ENCODE measurements around the gene HOXD1. TPM values are rescaled to one million over a fixed set of nuclear protein-coding genes. Genes with fewer than 3 reads are reported as not detected.

The HOXD1 gene
- total and polyA plus RNA-seq, 2 donors (not counting 1 experiment from before 2014, with no cell fraction given), result not detected

DNA sequence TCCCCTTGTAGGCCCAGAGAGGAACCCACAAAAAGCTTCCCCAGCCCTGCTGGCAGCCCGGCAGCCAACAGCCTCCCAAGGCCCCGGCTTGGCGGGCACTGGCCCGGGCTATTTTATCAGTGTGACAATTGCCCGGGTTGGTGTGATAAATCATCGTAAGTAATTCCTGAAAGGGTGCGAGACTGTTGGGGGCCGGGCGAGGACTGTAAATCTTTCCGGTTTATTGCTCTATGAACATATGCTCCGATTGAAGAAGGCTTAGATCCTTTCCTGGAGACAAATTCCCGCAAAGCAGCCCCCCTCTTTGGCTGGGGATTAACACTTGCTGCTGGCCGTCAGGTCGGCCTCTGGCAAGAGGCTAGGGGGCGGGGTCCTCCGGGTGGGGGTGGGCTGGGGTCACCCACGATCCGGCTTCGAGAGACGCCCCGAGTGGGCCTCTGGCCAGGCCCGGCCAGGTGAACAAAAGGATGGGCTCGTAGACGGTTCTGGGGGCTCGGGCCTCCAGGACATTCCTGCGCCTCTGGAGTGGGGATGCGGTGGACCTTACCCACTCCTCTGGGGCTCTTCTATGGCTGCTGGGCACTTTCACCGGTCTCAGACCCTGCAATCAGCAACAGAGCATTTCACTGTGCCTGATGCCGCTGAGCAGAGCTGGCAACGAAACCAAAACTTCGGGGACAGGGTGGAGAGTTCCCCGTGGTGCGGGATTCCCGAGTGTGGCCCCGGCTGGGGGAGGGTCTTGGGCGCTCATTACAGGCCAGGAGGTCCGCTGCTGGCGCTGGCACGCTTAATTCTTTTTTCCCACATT lies 29.4 kb upstream of the HOXD1 start:
- no peak overlapping the region for H3K9ac ChIP-seq (ENCODE audit: insufficient read depth, low read length)
- H3K4me2 ChIP-seq (ENCODE audit: extremely low read depth, insufficient read depth, low read length), result no peak overlapping the region

DNA sequence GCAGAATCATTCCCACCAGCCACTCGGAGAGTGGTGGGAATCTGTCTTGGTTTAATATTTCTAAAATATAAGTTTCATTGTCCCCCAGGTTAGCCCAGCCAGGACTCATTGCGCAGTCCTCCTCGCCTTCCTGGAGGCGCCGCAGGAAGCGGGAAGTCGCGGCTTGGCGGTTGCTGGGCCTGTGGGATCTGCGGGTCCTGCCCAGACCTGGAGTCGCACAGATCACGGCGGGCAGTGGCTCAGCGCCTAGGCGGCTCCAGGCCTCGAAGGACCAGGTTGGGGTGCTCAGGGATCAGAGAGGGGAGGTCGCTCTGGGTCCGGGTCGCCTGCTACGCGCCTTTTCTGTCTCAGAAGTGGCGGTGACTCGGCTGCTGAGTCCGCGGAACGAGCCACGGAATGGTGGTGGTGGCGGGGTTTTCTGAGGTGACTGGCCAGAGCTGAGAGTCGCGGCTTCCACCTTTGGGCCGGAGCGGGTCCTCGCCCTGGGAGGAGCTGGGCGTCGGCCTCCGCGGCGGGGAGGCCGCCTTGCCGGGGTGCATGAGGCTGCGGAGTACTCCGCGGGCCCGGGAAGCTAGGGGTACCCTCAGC lies 28.7 kb upstream of the HOXD1 start:
- H3K79me2 ChIP-seq (ENCODE audit: control insufficient read depth, insufficient read depth, low read length), result no peaks in the 10 kb centered on the region
- no peak overlapping the region for H3K27ac ChIP-seq (ENCODE audit: insufficient read depth, low read length)
- H3K36me3 ChIP-seq (ENCODE audit: control insufficient read depth, insufficient read depth, low read length), result no peaks in the 10 kb centered on the region
- TF ChIP-seq EZH2 (IDR thresholded peaks at IDR 0.05; ENCODE audit: low read length, missing control alignments), result peak; percentile 68
- TF ChIP-seq, protein P1, sequence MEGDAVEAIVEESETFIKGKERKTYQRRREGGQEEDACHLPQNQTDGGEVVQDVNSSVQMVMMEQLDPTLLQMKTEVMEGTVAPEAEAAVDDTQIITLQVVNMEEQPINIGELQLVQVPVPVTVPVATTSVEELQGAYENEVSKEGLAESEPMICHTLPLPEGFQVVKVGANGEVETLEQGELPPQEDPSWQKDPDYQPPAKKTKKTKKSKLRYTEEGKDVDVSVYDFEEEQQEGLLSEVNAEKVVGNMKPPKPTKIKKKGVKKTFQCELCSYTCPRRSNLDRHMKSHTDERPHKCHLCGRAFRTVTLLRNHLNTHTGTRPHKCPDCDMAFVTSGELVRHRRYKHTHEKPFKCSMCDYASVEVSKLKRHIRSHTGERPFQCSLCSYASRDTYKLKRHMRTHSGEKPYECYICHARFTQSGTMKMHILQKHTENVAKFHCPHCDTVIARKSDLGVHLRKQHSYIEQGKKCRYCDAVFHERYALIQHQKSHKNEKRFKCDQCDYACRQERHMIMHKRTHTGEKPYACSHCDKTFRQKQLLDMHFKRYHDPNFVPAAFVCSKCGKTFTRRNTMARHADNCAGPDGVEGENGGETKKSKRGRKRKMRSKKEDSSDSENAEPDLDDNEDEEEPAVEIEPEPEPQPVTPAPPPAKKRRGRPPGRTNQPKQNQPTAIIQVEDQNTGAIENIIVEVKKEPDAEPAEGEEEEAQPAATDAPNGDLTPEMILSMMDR (conservative IDR thresholded peaks at IDR 0.05 in 1 of 2, IDR thresholded peaks at IDR 0.05 in 1 of 2; ENCODE audit: low read depth in 1 of 2, low read length in 2 of 2), result no peak
- no peak overlapping the region for H3K9ac ChIP-seq (ENCODE audit: insufficient read depth, low read length)
- no peak overlapping the region for H3K4me2 ChIP-seq (ENCODE audit: extremely low read depth, insufficient read depth, low read length)
- peak in 1 of 2 donors; percentile 62 for DNase-seq (ENCODE audit: low read depth in 2 of 2)
- H2AFZ ChIP-seq (ENCODE audit: low read length), result no peak overlapping the region
- H3K4me1 ChIP-seq (ENCODE audit: control insufficient read depth, extremely low read depth, insufficient read depth, low read length), result no peaks in the 10 kb centered on the region
- H3K9me3 ChIP-seq (ENCODE audit: control insufficient read depth, insufficient read depth, low read depth, low read length), result no peaks in the 10 kb centered on the region
- H3K27me3 ChIP-seq (ENCODE audit: control insufficient read depth, insufficient read depth, low read length), result peaks cover 84% of the 10 kb centered on the region
- no peaks in the 10 kb centered on the region for H4K20me1 ChIP-seq (ENCODE audit: control insufficient read depth, extremely low read depth, insufficient read depth, low read length)
- no peak overlapping the region for H3K4me3 ChIP-seq (replicated peaks in 1 of 4; ENCODE audit: control extremely low read depth in 1 of 4, insufficient read depth in 1 of 4, low read depth in 3 of 4, low read length in 4 of 4)

More for the DNA sequence above, 29.4 kb upstream of the HOXD1 start:
- peak in 1 of 2 donors; percentile 73 for DNase-seq (ENCODE audit: low read depth in 2 of 2)
- no peak overlapping the region for H3K4me3 ChIP-seq (replicated peaks in 1 of 4; ENCODE audit: control extremely low read depth in 1 of 4, insufficient read depth in 1 of 4, low read depth in 3 of 4, low read length in 4 of 4)
- TF ChIP-seq EZH2 (IDR thresholded peaks at IDR 0.05; ENCODE audit: low read length, missing control alignments), result peak; percentile 81
- TF ChIP-seq, protein P1 (conservative IDR thresholded peaks at IDR 0.05 in 1 of 2, IDR thresholded peaks at IDR 0.05 in 1 of 2; ENCODE audit: low read depth in 1 of 2, low read length in 2 of 2), result no peak
- H3K9me3 ChIP-seq (ENCODE audit: control insufficient read depth, insufficient read depth, low read depth, low read length), result no peaks in the 10 kb centered on the region
- H4K20me1 ChIP-seq (ENCODE audit: control insufficient read depth, extremely low read depth, insufficient read depth, low read length), result no peaks in the 10 kb centered on the region
- H3K36me3 ChIP-seq (ENCODE audit: control insufficient read depth, insufficient read depth, low read length), result no peaks in the 10 kb centered on the region
- no peaks in the 10 kb centered on the region for H3K79me2 ChIP-seq (ENCODE audit: control insufficient read depth, insufficient read depth, low read length)
- H3K4me1 ChIP-seq (ENCODE audit: control insufficient read depth, extremely low read depth, insufficient read depth, low read length), result no peaks in the 10 kb centered on the region
- no peak overlapping the region for H3K27ac ChIP-seq (ENCODE audit: insufficient read depth, low read length)
- H3K27me3 ChIP-seq (ENCODE audit: control insufficient read depth, insufficient read depth, low read length), result peaks cover 77% of the 10 kb centered on the region
- no peak overlapping the region for H2AFZ ChIP-seq (ENCODE audit: low read length)

GRCh38 chr2:176160251-176160985 lies 28.1 kb upstream of the HOXD1 start:
- Histone ChIP-seq H3K4me2 (ENCODE audit: extremely low read depth, insufficient read depth, low read length) (no peak overlapping the region), H3K36me3 (ENCODE audit: control insufficient read depth, insufficient read depth, low read length) (no peaks in the 10 kb centered on the region), H3K4me1 (ENCODE audit: control insufficient read depth, extremely low read depth, insufficient read depth, low read length) (no peaks in the 10 kb centered on the region), H3K9ac (ENCODE audit: insufficient read depth, low read length) (no peak overlapping the region), H4K20me1 (ENCODE audit: control insufficient read depth, extremely low read depth, insufficient read depth, low read length) (no peaks in the 10 kb centered on the region), H3K4me3 (replicated peaks in 1 of 4; ENCODE audit: control extremely low read depth in 1 of 4, insufficient read depth in 1 of 4, low read depth in 3 of 4, low read length in 4 of 4) (no peak overlapping the region), H3K79me2 (ENCODE audit: control insufficient read depth, insufficient read depth, low read length) (no peaks in the 10 kb centered on the region), H3K9me3 (ENCODE audit: control insufficient read depth, insufficient read depth, low read depth, low read length) (no peaks in the 10 kb centered on the region), H3K27me3 (ENCODE audit: control insufficient read depth, insufficient read depth, low read length) (peaks cover 86% of the 10 kb centered on the region), H3K27ac (ENCODE audit: insufficient read depth, low read length) (no peak overlapping the region), H2AFZ (ENCODE audit: low read length) (no peak overlapping the region)
- peak in 1 of 2 donors; percentile 81 for DNase-seq (ENCODE audit: low read depth in 2 of 2)
- TF ChIP-seq EZH2 (IDR thresholded peaks at IDR 0.05; ENCODE audit: low read length, missing control alignments), result no peak

Measured in fibroblast of lung (primary cell).